K562 (cell line): ENCODE measurements around the gene C1QTNF2. TPM values are rescaled to one million over a fixed set of nuclear protein-coding genes. Genes with fewer than 3 reads are reported as not detected.
A peak's percentile ranks its signal among the peaks of the same experiment; 100 is the strongest.

ENCODE experiments used
- ATAC-seq: fragments of 200-7000 bp; cut with Tn5 transposase; 3 replicates; pipeline ENCODE4 v1.9.1; 2020; ENCODE audit warnings: moderate library complexity
- BruUV-seq: library from RNA; stranded (reverse); fragments of 400-500 nt; replicated peaks from 2 replicates; lab custom pipeline; 2021; lab: Mats Ljungman, UMichigan
- CTCF ChIA-PET: fragments of 300-600 bp; formaldehyde crosslinking; extraction: SDS; loops from one replicate; lab custom pipeline; 2021; ENCODE audit warnings: low intra/inter-chr PET ratio; lab: Yijun Ruan, JAX
- POLR2A ChIA-PET: fragments of 300-600, 350-650 bp; sonication (Branson Sonifier 250); formaldehyde crosslinking; extraction: SDS; loops from one replicate; lab custom pipeline; 2021; ENCODE audit warnings: antibody characterized with exemption, inconsistent platforms; lab: Yijun Ruan, JAX
- DNase-seq, 4 experiments: peaks; one replicate each; pipeline versions ENCODE4 v3.0.0 to v3.0.0-alpha.2; 2011 to 2018; ENCODE audit warnings: low spot score in 3 of 4, mixed read lengths in 3 of 4; ENCODE audit errors: extremely low read depth in 1 of 4
- FAIRE-seq: peaks from 2 replicates; lab custom pipeline; 2011; peaks lifted over from hg19 to GRCh38; lab: Jason Lieb, UNC
- H2AFZ ChIP-seq: 2 replicates; pipeline ENCODE4 v1.6.0; 2011; ENCODE audit warnings: low read depth, low read length, control low read depth, inconsistent platforms
- H3K27ac ChIP-seq: fragments of 200-600 bp; 3 replicates; pipeline ENCODE4 v1.8.0; 2011; ENCODE audit warnings: low read depth, mild to moderate bottlenecking, control low read depth, inconsistent platforms, low read length, moderate library complexity, mixed read lengths; ENCODE audit errors: extremely low read depth
- H3K27me3 ChIP-seq, 2 experiments: fragments of 300-600 bp in 1 of 2; 2 replicates in 1 of 2; 3 replicates in 1 of 2; pipeline versions ENCODE4 v1.6.0 to v1.8.0; 2011; ENCODE audit warnings: inconsistent platforms in 2 of 2, low read length in 2 of 2, mild to moderate bottlenecking in 1 of 2, mixed read lengths in 1 of 2, moderate library complexity in 1 of 2; ENCODE audit not compliant: control insufficient read depth in 2 of 2, insufficient read depth in 2 of 2
- H3K36me3 ChIP-seq: fragments of 300-600 bp; 3 replicates; pipeline ENCODE4 v1.8.0; 2011; ENCODE audit warnings: mild to moderate bottlenecking, low read length, inconsistent platforms; ENCODE audit not compliant: control insufficient read depth, insufficient read depth
- H3K4me1 ChIP-seq, 2 experiments: fragments of 200-600 bp in 1 of 2; replicated peaks in 1 of 2; 2 replicates in 1 of 2; 3 replicates in 1 of 2; pipeline versions ENCODE4 v1.5.1 to v1.8.0; 2011; ENCODE audit warnings: inconsistent platforms in 2 of 2, low read length in 2 of 2, mild to moderate bottlenecking in 1 of 2, mixed read lengths in 1 of 2, moderate library complexity in 1 of 2; ENCODE audit not compliant: control insufficient read depth in 2 of 2, insufficient read depth in 2 of 2
- H3K4me2 ChIP-seq: 2 replicates; pipeline ENCODE4 v1.6.1; 2011; ENCODE audit warnings: low read length, control low read depth, inconsistent platforms, mixed read lengths; ENCODE audit not compliant: insufficient read depth
- H3K4me3 ChIP-seq: fragments of 200-600 bp; sonication (generic), shearing (Covaris generic); 2 replicates; pipeline ENCODE4 v1.5.1; 2016; ENCODE audit warnings: control low read depth, inconsistent platforms
- H3K79me2 ChIP-seq: fragments of 200-600 bp; 3 replicates; pipeline ENCODE4 v1.8.0; 2011; ENCODE audit warnings: low read length, inconsistent platforms; ENCODE audit not compliant: control insufficient read depth, insufficient read depth
- H3K9ac ChIP-seq, 2 experiments: 2 replicates each; pipeline versions ENCODE4 v1.6.0 to v1.6.1; 2011; ENCODE audit warnings: low read depth in 2 of 2, low read length in 2 of 2, control low read depth in 1 of 2, inconsistent platforms in 1 of 2, mild to moderate bottlenecking in 1 of 2, mixed read lengths in 1 of 2; ENCODE audit not compliant: insufficient read depth in 1 of 2
- H3K9me1 ChIP-seq: one replicate; pipeline ENCODE4 v1.6.0; 2011; ENCODE audit warnings: inconsistent platforms, mild to moderate bottlenecking, low read length, moderate library complexity; ENCODE audit not compliant: control insufficient read depth, insufficient read depth
- H3K9me3 ChIP-seq: replicated peaks from 2 replicates; pipeline ENCODE4 v1.5.1; 2011; ENCODE audit warnings: low read depth, low read length, inconsistent platforms; ENCODE audit not compliant: control insufficient read depth, insufficient read depth
- H4K20me1 ChIP-seq: replicated peaks from 2 replicates; pipeline ENCODE4 v1.6.1; 2011; ENCODE audit warnings: low read length, inconsistent platforms, mixed read lengths; ENCODE audit not compliant: control insufficient read depth, insufficient read depth
- ATF4 ChIP-seq: fragments of 450-650 bp; formaldehyde crosslinking; IDR thresholded peaks from 2 replicates; pipeline ENCODE4 v1.4.0; 2022; ENCODE audit warnings: mild to moderate bottlenecking, moderate library complexity
- EGR1 ChIP-seq: fragments of 450-650 bp; conservative IDR thresholded peaks from 2 replicates; pipeline ENCODE4 v1.6.1; 2017; ENCODE audit warnings: mild to moderate bottlenecking
- FOXA1 ChIP-seq: fragments of 450-650 bp; IDR thresholded peaks from 2 replicates; pipeline ENCODE4 v1.6.1; 2016; ENCODE audit warnings: mild to moderate bottlenecking, borderline replicate concordance
- FOXJ3 ChIP-seq: sonication (generic); formaldehyde crosslinking; IDR thresholded peaks from 2 replicates; pipeline ENCODE4 v1.4.0; 2020; ENCODE audit warnings: mild to moderate bottlenecking, missing genetic modification reagents
- NRF1 ChIP-seq, 2 experiments: fragments of 450-650 bp; IDR thresholded peaks in 1 of 2; conservative IDR thresholded peaks in 1 of 2; 2 replicates each; pipeline ENCODE4 v1.6.1; 2014; ENCODE audit warnings: mild to moderate bottlenecking in 2 of 2
- SP1 ChIP-seq: sonication (generic); formaldehyde crosslinking; IDR thresholded peaks from 2 replicates; pipeline ENCODE4 v1.8.1; 2022; ENCODE audit warnings: mild to moderate bottlenecking, missing genetic modification reagents
- SRSF1 ChIP-seq: fragments of 200-400 bp; formaldehyde crosslinking; IDR thresholded peaks from 2 replicates; pipeline ENCODE4 v1.6.1; 2017; ENCODE audit warnings: mild to moderate bottlenecking, low read depth, low read length, moderate library complexity
- STAT5B ChIP-seq: fragments of 250-450 bp; sonication (Bioruptor Pico); IDR thresholded peaks from 2 replicates; pipeline ENCODE4 v1.8.0; 2021; ENCODE audit warnings: mild to moderate bottlenecking, inconsistent platforms
- ZNF134 ChIP-seq: fragments of 250-450 bp; sonication (Bioruptor Pico); conservative IDR thresholded peaks from 2 replicates; pipeline ENCODE4 v1.4.0; 2020
- in situ Hi-C: fragments of 300-500 bp; cut with MboI; formaldehyde crosslinking; loops from 4 replicates; pipeline ENCODE4 v1.15.0; 2018; ENCODE audit warnings: inconsistent platforms, mixed read lengths
- intact Hi-C: fragments of 100-400 bp; cut with micrococcal nuclease; formaldehyde crosslinking; loops from 2 replicates; pipeline ENCODE4 v1.14.2; 2022
- polyA plus RNA-seq, 8 experiments: library from polyadenylated mRNA; depleted of rRNA in 4 of 8; stranded (reverse) in 5 of 8; unstranded in 3 of 8; fragments of >200 nt; fragmentation: Nextera tagmentation in 2 of 8; fragmentation: Illumina TruSeq in 1 of 8; extraction: Ambion mirVana in 2 of 8; extraction: Trizol in 1 of 8; gene quantifications; 2 replicates each; pipeline versions ENCODE4 v1.2.1 to v1.2.3, GENCODE V29; 2011 to 2014; ENCODE audit warnings: inconsistent platforms in 1 of 8, missing spikeins in 1 of 8
- total RNA-seq, 7 experiments: library from RNA; depleted of rRNA in 6 of 7; stranded (reverse); fragments of >200 nt in 6 of 7; fragmentation: Illumina TruSeq in 2 of 7; extraction: Trizol in 2 of 7; gene quantifications; 2 replicates each; pipeline versions ENCODE4 v1.2.1 to v1.2.3, GENCODE V29; 2011 to 2021; ENCODE audit warnings: low replicate concordance in 1 of 7
- TF ChIP-seq, protein P1 (sequence below): sonication (generic); formaldehyde crosslinking; IDR thresholded peaks from 2 replicates; pipeline ENCODE4 v1.8.0; 2023; ENCODE audit warnings: mild to moderate bottlenecking, missing genetic modification reagents
- TF ChIP-seq, protein P2 (sequence below): fragments of 150-350 bp; IDR thresholded peaks from 2 replicates; pipeline ENCODE4 v1.6.1; 2014; ENCODE audit warnings: low read depth, mild to moderate bottlenecking, low read length, borderline replicate concordance
- TF ChIP-seq, protein P3 (sequence below): sonication (generic); formaldehyde crosslinking; IDR thresholded peaks from 2 replicates; pipeline ENCODE4 v1.8.0; 2022; ENCODE audit warnings: mild to moderate bottlenecking, missing genetic modification reagents

C1QTNF2 gene
- total and polyA plus RNA-seq, 9 of the 15 experiments (the other 6 are each of a cell fraction or from before 2014, with no cell fraction given): not detected

DNA sequence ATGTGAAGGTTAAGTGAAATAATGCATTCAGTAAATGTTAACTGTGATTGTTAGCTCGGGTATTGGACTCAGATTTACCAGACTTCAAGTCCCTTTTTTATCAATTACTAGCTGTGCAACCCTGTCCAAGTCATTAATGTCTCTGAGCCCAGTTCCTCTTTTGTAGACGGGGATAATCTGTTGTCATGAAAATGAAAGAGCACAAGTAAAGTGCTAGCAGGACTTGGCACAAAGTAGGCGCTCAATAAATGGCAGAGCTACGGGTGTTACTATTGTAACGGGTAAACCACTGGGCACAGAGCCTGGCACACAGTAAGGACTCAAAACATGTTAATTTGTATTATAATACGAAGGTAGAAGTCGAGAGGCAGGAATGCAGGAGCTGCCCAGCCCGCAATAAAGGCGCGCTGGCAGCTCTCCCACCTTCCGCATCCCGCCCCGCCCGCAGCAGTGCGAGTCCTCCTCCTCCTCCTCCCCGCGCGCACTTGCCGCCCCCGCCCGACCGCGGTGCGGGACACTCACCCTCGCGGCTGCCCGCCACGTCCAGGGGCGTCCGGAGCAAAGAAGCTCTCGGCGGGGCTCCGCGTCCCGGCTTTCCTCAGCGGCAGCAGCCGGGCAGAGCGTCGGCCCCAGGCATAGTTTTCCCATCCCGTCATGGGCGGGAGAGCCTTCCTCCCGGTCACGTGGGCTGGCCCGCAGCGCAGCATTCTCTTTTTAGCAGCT, at the start of gene C1QTNF2 (continued):
- TF ChIP-seq EGR1 (peak; percentile 71), SRSF1 (no peak), NRF1 (conservative IDR thresholded peaks at IDR 0.05 in 1 of 2, IDR thresholded peaks at IDR 0.05 in 1 of 2) (0 out of 4 replicates have a peak, but pooled peaks of 1 of the 2 experiments have one; percentile 21), SP1 (peak; percentile 41; the same call in 1 of the 2 replicates), FOXA1 (no peak)
- TF ChIP-seq, protein P1, sequence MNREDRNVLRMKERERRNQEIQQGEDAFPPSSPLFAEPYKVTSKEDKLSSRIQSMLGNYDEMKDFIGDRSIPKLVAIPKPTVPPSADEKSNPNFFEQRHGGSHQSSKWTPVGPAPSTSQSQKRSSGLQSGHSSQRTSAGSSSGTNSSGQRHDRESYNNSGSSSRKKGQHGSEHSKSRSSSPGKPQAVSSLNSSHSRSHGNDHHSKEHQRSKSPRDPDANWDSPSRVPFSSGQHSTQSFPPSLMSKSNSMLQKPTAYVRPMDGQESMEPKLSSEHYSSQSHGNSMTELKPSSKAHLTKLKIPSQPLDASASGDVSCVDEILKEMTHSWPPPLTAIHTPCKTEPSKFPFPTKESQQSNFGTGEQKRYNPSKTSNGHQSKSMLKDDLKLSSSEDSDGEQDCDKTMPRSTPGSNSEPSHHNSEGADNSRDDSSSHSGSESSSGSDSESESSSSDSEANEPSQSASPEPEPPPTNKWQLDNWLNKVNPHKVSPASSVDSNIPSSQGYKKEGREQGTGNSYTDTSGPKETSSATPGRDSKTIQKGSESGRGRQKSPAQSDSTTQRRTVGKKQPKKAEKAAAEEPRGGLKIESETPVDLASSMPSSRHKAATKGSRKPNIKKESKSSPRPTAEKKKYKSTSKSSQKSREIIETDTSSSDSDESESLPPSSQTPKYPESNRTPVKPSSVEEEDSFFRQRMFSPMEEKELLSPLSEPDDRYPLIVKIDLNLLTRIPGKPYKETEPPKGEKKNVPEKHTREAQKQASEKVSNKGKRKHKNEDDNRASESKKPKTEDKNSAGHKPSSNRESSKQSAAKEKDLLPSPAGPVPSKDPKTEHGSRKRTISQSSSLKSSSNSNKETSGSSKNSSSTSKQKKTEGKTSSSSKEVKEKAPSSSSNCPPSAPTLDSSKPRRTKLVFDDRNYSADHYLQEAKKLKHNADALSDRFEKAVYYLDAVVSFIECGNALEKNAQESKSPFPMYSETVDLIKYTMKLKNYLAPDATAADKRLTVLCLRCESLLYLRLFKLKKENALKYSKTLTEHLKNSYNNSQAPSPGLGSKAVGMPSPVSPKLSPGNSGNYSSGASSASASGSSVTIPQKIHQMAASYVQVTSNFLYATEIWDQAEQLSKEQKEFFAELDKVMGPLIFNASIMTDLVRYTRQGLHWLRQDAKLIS: no peak

DNA sequence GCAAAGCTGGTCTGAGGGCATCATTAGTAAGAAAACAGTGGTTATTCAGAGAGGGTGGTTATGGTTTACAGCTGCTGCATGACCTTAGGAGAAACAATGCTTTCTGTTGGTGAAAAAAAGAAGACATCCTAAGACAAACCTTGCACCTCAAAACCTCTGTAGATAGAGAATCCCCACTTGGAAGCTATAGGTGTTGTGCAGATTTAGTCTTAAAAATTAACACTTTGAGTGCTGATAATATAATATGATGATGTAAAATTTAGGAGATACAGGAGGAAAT, 49.8 kb upstream of the C1QTNF2 start:
- no peak overlapping the region for H3K4me3 ChIP-seq
- no peak for FAIRE-seq
- H3K27ac ChIP-seq: peak overlapping the region; percentile 93; the same call in 1 of the 3 replicates
- no peak for TF ChIP-seq ATF4 (CRISPR knock-in tag)
- TF ChIP-seq, protein P2, sequence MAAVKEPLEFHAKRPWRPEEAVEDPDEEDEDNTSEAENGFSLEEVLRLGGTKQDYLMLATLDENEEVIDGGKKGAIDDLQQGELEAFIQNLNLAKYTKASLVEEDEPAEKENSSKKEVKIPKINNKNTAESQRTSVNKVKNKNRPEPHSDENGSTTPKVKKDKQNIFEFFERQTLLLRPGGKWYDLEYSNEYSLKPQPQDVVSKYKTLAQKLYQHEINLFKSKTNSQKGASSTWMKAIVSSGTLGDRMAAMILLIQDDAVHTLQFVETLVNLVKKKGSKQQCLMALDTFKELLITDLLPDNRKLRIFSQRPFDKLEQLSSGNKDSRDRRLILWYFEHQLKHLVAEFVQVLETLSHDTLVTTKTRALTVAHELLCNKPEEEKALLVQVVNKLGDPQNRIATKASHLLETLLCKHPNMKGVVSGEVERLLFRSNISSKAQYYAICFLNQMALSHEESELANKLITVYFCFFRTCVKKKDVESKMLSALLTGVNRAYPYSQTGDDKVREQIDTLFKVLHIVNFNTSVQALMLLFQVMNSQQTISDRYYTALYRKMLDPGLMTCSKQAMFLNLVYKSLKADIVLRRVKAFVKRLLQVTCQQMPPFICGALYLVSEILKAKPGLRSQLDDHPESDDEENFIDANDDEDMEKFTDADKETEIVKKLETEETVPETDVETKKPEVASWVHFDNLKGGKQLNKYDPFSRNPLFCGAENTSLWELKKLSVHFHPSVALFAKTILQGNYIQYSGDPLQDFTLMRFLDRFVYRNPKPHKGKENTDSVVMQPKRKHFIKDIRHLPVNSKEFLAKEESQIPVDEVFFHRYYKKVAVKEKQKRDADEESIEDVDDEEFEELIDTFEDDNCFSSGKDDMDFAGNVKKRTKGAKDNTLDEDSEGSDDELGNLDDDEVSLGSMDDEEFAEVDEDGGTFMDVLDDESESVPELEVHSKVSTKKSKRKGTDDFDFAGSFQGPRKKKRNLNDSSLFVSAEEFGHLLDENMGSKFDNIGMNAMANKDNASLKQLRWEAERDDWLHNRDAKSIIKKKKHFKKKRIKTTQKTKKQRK: no peak
- TF ChIP-seq, protein P3, sequence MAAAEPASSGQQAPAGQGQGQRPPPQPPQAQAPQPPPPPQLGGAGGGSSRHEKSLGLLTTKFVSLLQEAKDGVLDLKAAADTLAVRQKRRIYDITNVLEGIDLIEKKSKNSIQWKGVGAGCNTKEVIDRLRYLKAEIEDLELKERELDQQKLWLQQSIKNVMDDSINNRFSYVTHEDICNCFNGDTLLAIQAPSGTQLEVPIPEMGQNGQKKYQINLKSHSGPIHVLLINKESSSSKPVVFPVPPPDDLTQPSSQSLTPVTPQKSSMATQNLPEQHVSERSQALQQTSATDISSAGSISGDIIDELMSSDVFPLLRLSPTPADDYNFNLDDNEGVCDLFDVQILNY (CRISPR knock-in tag): no peak
- no peak for TF ChIP-seq STAT5B
- no peak for TF ChIP-seq FOXJ3 (CRISPR knock-in tag)
- TF ChIP-seq ZNF134 (CRISPR knock-in tag): no peak

More for the DNA sequence above, 49.8 kb upstream of the C1QTNF2 start:
- ATAC-seq: 0 out of 3 replicates have a peak, but pooled peaks have one; percentile 1
- peak overlapping the region; percentile 80 for H2AFZ ChIP-seq
- no peak for DNase-seq
- ChIA-PET CTCF (no interaction called here), POLR2A (interaction anchor here (1.0 to 1.9 kb wide), 2 partner anchors 8 to 10 kb away, joined by 3 to 4 read pairs; no protein-coding TSS in a partner anchor)
- BruUV-seq: no TSS peak
- H4K20me1 ChIP-seq: no peaks in the 10 kb centered on the region
- H3K79me2 ChIP-seq: peaks cover 66% of the 10 kb centered on the region
- intact Hi-C loops (no loop called here), in situ Hi-C loops (no loop called here)
- H3K36me3 ChIP-seq: peaks cover 36% of the 10 kb centered on the region
- H3K9ac ChIP-seq: peak overlapping the region in 1 of 2 experiments; percentile 92; a peak in 2 of 4 replicates
- peaks cover 4 to 20% of the 10 kb centered on the region in 2 experiments; a peak in 4 of 5 replicates for H3K4me1 ChIP-seq
- no peaks in the 10 kb centered on the region for H3K27me3 ChIP-seq
- H3K9me1 ChIP-seq: no peaks in the 10 kb centered on the region
- peak overlapping the region; percentile 80 for H3K4me2 ChIP-seq
- no peaks in the 10 kb centered on the region for H3K9me3 ChIP-seq
